GM10248 (cell line): ENCODE data around the gene RAP1A.

Experiments used
- CTCF ChIA-PET: fragments of 300-600 bp; sonication (Branson Sonifier 250); formaldehyde crosslinking; extraction: SDS; loops from one replicate; lab custom pipeline; 2021; ENCODE audit warnings: antibody characterized with exemption; lab: Yijun Ruan, JAX
- POLR2A ChIA-PET: fragments of 350-650 bp; sonication (Branson Sonifier 250); formaldehyde crosslinking; extraction: SDS; loops from one replicate; lab custom pipeline; 2020; ENCODE audit warnings: antibody characterized with exemption; lab: Yijun Ruan, JAX
- DNase-seq: peaks from one replicate; pipeline ENCODE4 v3.0.0; 2012; ENCODE audit errors: extremely low spot score
- CTCF ChIP-seq: IDR thresholded peaks from 2 replicates; pipeline ENCODE4 v1.5.1; 2012; ENCODE audit warnings: mild to moderate bottlenecking, low read depth; ENCODE audit errors: extremely low read depth, missing control alignments, control extremely low read depth

RAP1A gene

GRCh38 chr1:111734426-111734825, 114.8 kb downstream of the RAP1A start:
- CTCF ChIA-PET, result interaction anchor here (1.3 to 8.8 kb wide), 5 partner anchors 12 to 227 kb away, joined by 3 to 79 read pairs (median 20); partner anchors contain the start of gene DDX20
- DNase-seq, result no peak
- POLR2A ChIA-PET, result interaction anchor here (1.2 kb wide), 1 partner anchor 9 kb away, joined by 3 read pairs; no protein-coding TSS in a partner anchor
- no peak for TF ChIP-seq CTCF

- CTCF ChIA-PET, result interaction anchor here (2.1 to 8.8 kb wide), 4 partner anchors 11 to 227 kb away, joined by 5 to 79 read pairs (median 36); partner anchors contain the start of gene DDX20
These were observed 115.3 kb downstream of the RAP1A start for GRCh38 chr1:111734856-111735255.

GRCh38 chr1:111735321-111735720, 115.7 kb downstream of the RAP1A start:
- TF ChIP-seq CTCF, result no peak
- POLR2A ChIA-PET, result no interaction called here
- DNase-seq, result no peak
- CTCF ChIA-PET, result interaction anchor here (0.6 to 8.8 kb wide), 4 partner anchors 11 to 253 kb away, joined by 3 to 79 read pairs (median 36); partner anchors contain the start of gene DDX20

More at GRCh38 chr1:111734856-111735255, 115.3 kb downstream of the RAP1A start:
- no peak for DNase-seq
- no peak for TF ChIP-seq CTCF
- POLR2A ChIA-PET, result no interaction called here

GRCh38 chr1:111735858-111736544, 116.4 kb downstream of the RAP1A start:
- ChIA-PET POLR2A (no interaction called here), CTCF (interaction anchor here (0.6 to 8.8 kb wide), 8 partner anchors 9 to 254 kb away, joined by 3 to 79 read pairs (median 13); partner anchors contain the start of gene DDX20)
- no peak for DNase-seq
- TF ChIP-seq CTCF, result no peak

GRCh38 chr1:111736548-111737215, 117.1 kb downstream of the RAP1A start:
- no peak for TF ChIP-seq CTCF
- POLR2A ChIA-PET, result no interaction called here
- no peak for DNase-seq
- CTCF ChIA-PET, result interaction anchor here (1.3 to 8.8 kb wide), 8 partner anchors 10 to 229 kb away, joined by 3 to 79 read pairs (median 18); partner anchors contain the start of gene DDX20
